Ishikawa (cell line): ENCODE results near the gene RRP15.

Experiments used
- CEBPB ChIP-seq: IDR thresholded peaks from 2 replicates; pipeline ENCODE4 v1.6.1; 2012
- EGR1 ChIP-seq: IDR thresholded peaks from 2 replicates; pipeline ENCODE4 v1.6.1; 2012
- EP300 ChIP-seq: IDR thresholded peaks from 2 replicates; pipeline ENCODE4 v1.6.1; 2012; ENCODE audit warnings: borderline replicate concordance
- FOXM1 ChIP-seq: IDR thresholded peaks from 2 replicates; pipeline ENCODE4 v1.6.1; 2012; ENCODE audit warnings: low read depth, borderline replicate concordance
- MAX ChIP-seq: IDR thresholded peaks from 2 replicates; pipeline ENCODE4 v1.6.1; 2012
- NFIC ChIP-seq: IDR thresholded peaks from 2 replicates; pipeline ENCODE4 v1.6.1; 2012
- RAD21 ChIP-seq: IDR thresholded peaks from 2 replicates; pipeline ENCODE4 v1.6.1; 2012; ENCODE audit warnings: low read depth
- TAF1 ChIP-seq: IDR thresholded peaks from 2 replicates; pipeline ENCODE4 v1.6.1; 2012; ENCODE audit warnings: low read depth, mild to moderate bottlenecking
- TCF12 ChIP-seq: IDR thresholded peaks from 2 replicates; pipeline ENCODE4 v1.6.1; 2012; ENCODE audit warnings: low read depth
- TEAD4 ChIP-seq: IDR thresholded peaks from 2 replicates; pipeline ENCODE4 v1.6.1; 2012
- YY1 ChIP-seq: IDR thresholded peaks from 2 replicates; pipeline ENCODE4 v1.6.1; 2012; ENCODE audit warnings: low read depth
- ZBTB7A ChIP-seq: IDR thresholded peaks from 2 replicates; pipeline ENCODE4 v1.6.1; 2012; ENCODE audit warnings: low read depth
- TF ChIP-seq, protein P1 (sequence below): IDR thresholded peaks from 2 replicates; pipeline ENCODE4 v1.6.1; 2012
- TF ChIP-seq, protein P2 (sequence below): IDR thresholded peaks from 2 replicates; pipeline ENCODE4 v1.6.1; 2012; ENCODE audit warnings: low read depth, mild to moderate bottlenecking

The RRP15 gene

GRCh38 chr1:218344814-218345672 is 60.0 kb downstream of the RRP15 start, which contains the start of gene TGFB2:
TGFB2 (plus strand) TSS chr1:218345336; CDS start chr1:218346702, 1,366 bp downstream.
- TF ChIP-seq, protein P1, sequence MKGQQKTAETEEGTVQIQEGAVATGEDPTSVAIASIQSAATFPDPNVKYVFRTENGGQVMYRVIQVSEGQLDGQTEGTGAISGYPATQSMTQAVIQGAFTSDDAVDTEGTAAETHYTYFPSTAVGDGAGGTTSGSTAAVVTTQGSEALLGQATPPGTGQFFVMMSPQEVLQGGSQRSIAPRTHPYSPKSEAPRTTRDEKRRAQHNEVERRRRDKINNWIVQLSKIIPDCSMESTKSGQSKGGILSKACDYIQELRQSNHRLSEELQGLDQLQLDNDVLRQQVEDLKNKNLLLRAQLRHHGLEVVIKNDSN, result peak; percentile 74
- TF ChIP-seq, protein P2, sequence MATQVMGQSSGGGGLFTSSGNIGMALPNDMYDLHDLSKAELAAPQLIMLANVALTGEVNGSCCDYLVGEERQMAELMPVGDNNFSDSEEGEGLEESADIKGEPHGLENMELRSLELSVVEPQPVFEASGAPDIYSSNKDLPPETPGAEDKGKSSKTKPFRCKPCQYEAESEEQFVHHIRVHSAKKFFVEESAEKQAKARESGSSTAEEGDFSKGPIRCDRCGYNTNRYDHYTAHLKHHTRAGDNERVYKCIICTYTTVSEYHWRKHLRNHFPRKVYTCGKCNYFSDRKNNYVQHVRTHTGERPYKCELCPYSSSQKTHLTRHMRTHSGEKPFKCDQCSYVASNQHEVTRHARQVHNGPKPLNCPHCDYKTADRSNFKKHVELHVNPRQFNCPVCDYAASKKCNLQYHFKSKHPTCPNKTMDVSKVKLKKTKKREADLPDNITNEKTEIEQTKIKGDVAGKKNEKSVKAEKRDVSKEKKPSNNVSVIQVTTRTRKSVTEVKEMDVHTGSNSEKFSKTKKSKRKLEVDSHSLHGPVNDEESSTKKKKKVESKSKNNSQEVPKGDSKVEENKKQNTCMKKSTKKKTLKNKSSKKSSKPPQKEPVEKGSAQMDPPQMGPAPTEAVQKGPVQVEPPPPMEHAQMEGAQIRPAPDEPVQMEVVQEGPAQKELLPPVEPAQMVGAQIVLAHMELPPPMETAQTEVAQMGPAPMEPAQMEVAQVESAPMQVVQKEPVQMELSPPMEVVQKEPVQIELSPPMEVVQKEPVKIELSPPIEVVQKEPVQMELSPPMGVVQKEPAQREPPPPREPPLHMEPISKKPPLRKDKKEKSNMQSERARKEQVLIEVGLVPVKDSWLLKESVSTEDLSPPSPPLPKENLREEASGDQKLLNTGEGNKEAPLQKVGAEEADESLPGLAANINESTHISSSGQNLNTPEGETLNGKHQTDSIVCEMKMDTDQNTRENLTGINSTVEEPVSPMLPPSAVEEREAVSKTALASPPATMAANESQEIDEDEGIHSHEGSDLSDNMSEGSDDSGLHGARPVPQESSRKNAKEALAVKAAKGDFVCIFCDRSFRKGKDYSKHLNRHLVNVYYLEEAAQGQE, result no peak
- TF ChIP-seq ZBTB7A, result no peak
- no peak for TF ChIP-seq YY1
- TF ChIP-seq TEAD4, result peak; percentile 70
- TF ChIP-seq CEBPB, result no peak
- TF ChIP-seq MAX, result peak; percentile 85
- no peak for TF ChIP-seq TAF1

- 0 out of 2 replicates have a peak, but pooled peaks have one; percentile 11 for TF ChIP-seq YY1
- no peak for TF ChIP-seq TAF1
- no peak; the same call in 1 of the 2 replicates for TF ChIP-seq NFIC
- TF ChIP-seq TCF12, result peak; percentile 13; the same call in 1 of the 2 replicates
- TF ChIP-seq CEBPB, result 0 out of 2 replicates have a peak, but pooled peaks have one; percentile 34
- peak; percentile 78; the same call in 1 of the 2 replicates for TF ChIP-seq MAX
- TF ChIP-seq EP300, result no peak
- no peak for TF ChIP-seq ZBTB7A
- TF ChIP-seq, protein P1, result peak; percentile 31; the same call in 1 of the 2 replicates
- TF ChIP-seq, protein P2, result no peak
Observed at GRCh38 chr1:218345673-218346390, 60.7 kb downstream of the RRP15 start.

- no peak for TF ChIP-seq ZBTB7A
- TF ChIP-seq EGR1, result no peak
- TF ChIP-seq RAD21, result no peak
- no peak for TF ChIP-seq FOXM1
- TF ChIP-seq, protein P1, result no peak
- no peak for TF ChIP-seq TCF12
Observed at GRCh38 chr1:218346391-218347204, 61.5 kb downstream of the RRP15 start.

DNA sequence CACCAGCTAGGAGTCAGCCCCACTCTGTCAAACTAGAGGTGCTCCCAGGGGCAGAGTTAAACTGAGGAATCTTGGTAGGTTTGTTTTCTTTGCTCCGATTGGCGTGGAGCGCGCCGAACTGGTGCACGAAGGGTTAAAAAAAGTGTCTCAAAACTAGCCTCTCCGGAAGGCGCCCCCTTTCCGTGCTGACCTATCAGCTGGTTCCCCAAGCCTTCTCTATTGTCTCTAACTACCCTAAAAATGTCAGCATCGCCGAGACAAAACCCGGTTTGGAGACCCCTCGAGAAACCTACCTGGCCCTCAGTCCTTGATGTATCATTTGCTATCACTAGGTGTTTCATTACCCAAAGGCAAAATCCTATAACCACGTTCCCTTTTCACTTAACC is 62.2 kb downstream of the RRP15 start:
- TF ChIP-seq CEBPB, result no peak
- TF ChIP-seq, protein P2, result no peak
- TF ChIP-seq TAF1, result no peak
- TF ChIP-seq TCF12, result no peak
- TF ChIP-seq NFIC, result no peak
- TF ChIP-seq YY1, result no peak
- TF ChIP-seq EGR1, result no peak
